H9 (cell line): ENCODE measurements around the gene TCP10L. TPM values are rescaled to one million over a fixed set of nuclear protein-coding genes. Genes with fewer than 3 reads are reported as not detected.

Experiments used
- DNase-seq: peaks from one replicate; pipeline ENCODE4 v3.0.0-alpha.2; 2017
- H2AFZ ChIP-seq: one replicate; pipeline ENCODE4 v1.6.1; 2013; ENCODE audit warnings: mild to moderate bottlenecking, low read length, control low read depth, moderate library complexity
- H2AK5ac ChIP-seq: 2 replicates; pipeline ENCODE4 v1.6.1; 2013; ENCODE audit warnings: low read length, control low read depth, mixed read lengths; ENCODE audit not compliant: insufficient read length
- H2BK120ac ChIP-seq: one replicate; pipeline ENCODE4 v1.6.1; 2013; ENCODE audit warnings: low read depth, mild to moderate bottlenecking, low read length, control low read depth, inconsistent platforms; ENCODE audit not compliant: poor library complexity, severe bottlenecking
- H2BK12ac ChIP-seq: 2 replicates; pipeline ENCODE4 v1.6.1; 2013; ENCODE audit warnings: low read length, control low read depth, mixed read lengths, low read depth; ENCODE audit not compliant: insufficient read length
- H2BK15ac ChIP-seq: 2 replicates; pipeline ENCODE4 v1.6.1; 2013; ENCODE audit warnings: low read depth, low read length, control low read depth
- H2BK20ac ChIP-seq: one replicate; pipeline ENCODE4 v1.6.1; 2013; ENCODE audit warnings: low read depth, mild to moderate bottlenecking, low read length, control low read depth, inconsistent platforms; ENCODE audit not compliant: poor library complexity, severe bottlenecking
- H2BK5ac ChIP-seq: 2 replicates; pipeline ENCODE4 v1.6.1; 2013; ENCODE audit warnings: low read length, control low read depth, mixed read lengths; ENCODE audit not compliant: insufficient read length
- H3K14ac ChIP-seq: 2 replicates; pipeline ENCODE4 v1.6.1; 2013; ENCODE audit warnings: low read length, control low read depth; ENCODE audit not compliant: insufficient read depth
- H3K18ac ChIP-seq: 2 replicates; pipeline ENCODE4 v1.6.1; 2013; ENCODE audit warnings: low read depth, mild to moderate bottlenecking, mixed read lengths, low read length, control low read depth; ENCODE audit not compliant: insufficient read length
- H3K23ac ChIP-seq: 2 replicates; pipeline ENCODE4 v1.6.1; 2013; ENCODE audit warnings: low read length, control low read depth, mixed read lengths, low read depth; ENCODE audit not compliant: insufficient read length
- H3K23me2 ChIP-seq: 2 replicates; pipeline ENCODE4 v1.6.1; 2013; ENCODE audit warnings: low read depth, mild to moderate bottlenecking, mixed read lengths, low read length, control low read depth; ENCODE audit not compliant: insufficient read length, poor library complexity, severe bottlenecking
- H3K27ac ChIP-seq: 2 replicates; pipeline ENCODE4 v1.5.1; 2013; ENCODE audit warnings: low read length, control low read depth, mixed read lengths, low read depth; ENCODE audit not compliant: insufficient read length
- H3K27me3 ChIP-seq: 2 replicates; pipeline ENCODE4 v1.6.1; 2013; ENCODE audit warnings: low read length, control low read depth, inconsistent platforms; ENCODE audit not compliant: insufficient read depth
- H3K4ac ChIP-seq: 2 replicates; pipeline ENCODE4 v1.6.1; 2013; ENCODE audit warnings: low read depth, mild to moderate bottlenecking, control low read depth, inconsistent platforms, low read length, moderate library complexity
- H3K4me1 ChIP-seq: 2 replicates; pipeline ENCODE4 v1.6.1; 2013; ENCODE audit warnings: low read length, control low read depth, inconsistent platforms; ENCODE audit not compliant: insufficient read depth
- H3K4me2 ChIP-seq: 2 replicates; pipeline ENCODE4 v1.6.1; 2013; ENCODE audit warnings: low read length, control low read depth, mixed read lengths; ENCODE audit not compliant: insufficient read length, insufficient read depth
- H3K56ac ChIP-seq: 2 replicates; pipeline ENCODE4 v1.6.1; 2013; ENCODE audit warnings: low read depth, mild to moderate bottlenecking, mixed read lengths, low read length, control low read depth; ENCODE audit not compliant: insufficient read length
- H3K79me1 ChIP-seq: 2 replicates; pipeline ENCODE4 v1.6.1; 2013; ENCODE audit warnings: low read depth, mild to moderate bottlenecking, moderate library complexity, low read length, control low read depth, inconsistent platforms; ENCODE audit not compliant: insufficient read depth, poor library complexity, severe bottlenecking
- H3K79me2 ChIP-seq: 2 replicates; pipeline ENCODE4 v1.6.1; 2013; ENCODE audit warnings: low read length, control low read depth, inconsistent platforms; ENCODE audit not compliant: insufficient read depth
- H3K9ac ChIP-seq: 2 replicates; pipeline ENCODE4 v1.6.1; 2013; ENCODE audit warnings: low read length, control low read depth, mixed read lengths; ENCODE audit not compliant: insufficient read length; ENCODE audit errors: extremely low read depth
- H3K9me3 ChIP-seq: one replicate; pipeline ENCODE4 v1.6.1; 2013; ENCODE audit warnings: low read depth, low read length, inconsistent platforms; ENCODE audit not compliant: control insufficient read depth
- H3T11ph ChIP-seq: one replicate; pipeline ENCODE4 v1.6.1; 2013; ENCODE audit warnings: mild to moderate bottlenecking, low read length, control low read depth, inconsistent platforms
- H4K20me1 ChIP-seq: one replicate; pipeline ENCODE4 v1.6.1; 2013; ENCODE audit not compliant: control insufficient read depth, insufficient read length, insufficient read depth
- H4K5ac ChIP-seq: 2 replicates; pipeline ENCODE4 v1.6.1; 2013; ENCODE audit warnings: low read depth, mild to moderate bottlenecking, mixed read lengths, low read length, control low read depth; ENCODE audit not compliant: insufficient read length
- H4K8ac ChIP-seq: replicated peaks from 2 replicates; pipeline ENCODE4 v1.6.1; 2013; ENCODE audit warnings: low read length, control low read depth, mixed read lengths, low read depth; ENCODE audit not compliant: insufficient read length
- H4K91ac ChIP-seq: 2 replicates; pipeline ENCODE4 v1.6.1; 2013; ENCODE audit warnings: low read depth, mild to moderate bottlenecking, moderate library complexity, mixed read lengths, low read length, control low read depth; ENCODE audit not compliant: insufficient read length
- H3K27ac Mint-ChIP-seq, 3 experiments: 2 replicates in 2 of 3; 3 replicates in 1 of 3; pipeline ENCODE4 v1.8.0; 2020 to 2021; ENCODE audit warnings: mixed read lengths in 3 of 3, mild to moderate bottlenecking in 1 of 3, moderate library complexity in 1 of 3
- H3K27me3 Mint-ChIP-seq: 2 replicates; pipeline ENCODE4 v1.8.0; 2021; ENCODE audit warnings: low read depth, mild to moderate bottlenecking, moderate library complexity, mixed read lengths
- H3K36me3 Mint-ChIP-seq, 3 experiments: 2 replicates in 2 of 3; 3 replicates in 1 of 3; pipeline ENCODE4 v1.8.0; 2020 to 2021; ENCODE audit warnings: low read depth in 3 of 3, mixed read lengths in 3 of 3; ENCODE audit not compliant: insufficient read depth in 1 of 3
- H3K4me1 Mint-ChIP-seq, 2 experiments: 2 replicates each; pipeline ENCODE4 v1.8.0; 2020; ENCODE audit warnings: mixed read lengths in 2 of 2
- H3K4me3 Mint-ChIP-seq, 2 experiments: 2 replicates in 1 of 2; 3 replicates in 1 of 2; pipeline ENCODE4 v1.8.0; 2020 to 2021; ENCODE audit warnings: mild to moderate bottlenecking in 2 of 2, mixed read lengths in 2 of 2, moderate library complexity in 1 of 2
- H3K9me3 Mint-ChIP-seq, 2 experiments: 2 replicates in 1 of 2; 3 replicates in 1 of 2; pipeline ENCODE4 v1.8.0; 2020; ENCODE audit warnings: mild to moderate bottlenecking in 2 of 2, mixed read lengths in 2 of 2, moderate library complexity in 1 of 2
- WGBS: extraction: QIAGEN DNeasy Blood & Tissue Kit; methylation state at CpG from one replicate; pipeline ENCODE4 v1.1.7; 2013; ENCODE audit warnings: missing lambda C conversion rate, low lambda C conversion rate, mixed read lengths; ENCODE audit not compliant: insufficient read length; ENCODE audit errors: extremely low coverage; 5-methylcytosine and 5-hydroxymethylcytosine counted together
- total RNA-seq: library from RNA; stranded (reverse); gene quantifications from 2 replicates; pipeline ENCODE4 v1.2.1, GENCODE V29; 2021
- TF ChIP-seq, protein P1 (sequence below): fragments of 200-600 bp; sonication (generic); conservative IDR thresholded peaks from 3 replicates; pipeline ENCODE4 v1.8.0; 2021; ENCODE audit warnings: antibody characterized with exemption, mild to moderate bottlenecking

The TCP10L gene
- total RNA-seq, 1 experiment from 2014 or later: 5.1 TPM

DNA sequence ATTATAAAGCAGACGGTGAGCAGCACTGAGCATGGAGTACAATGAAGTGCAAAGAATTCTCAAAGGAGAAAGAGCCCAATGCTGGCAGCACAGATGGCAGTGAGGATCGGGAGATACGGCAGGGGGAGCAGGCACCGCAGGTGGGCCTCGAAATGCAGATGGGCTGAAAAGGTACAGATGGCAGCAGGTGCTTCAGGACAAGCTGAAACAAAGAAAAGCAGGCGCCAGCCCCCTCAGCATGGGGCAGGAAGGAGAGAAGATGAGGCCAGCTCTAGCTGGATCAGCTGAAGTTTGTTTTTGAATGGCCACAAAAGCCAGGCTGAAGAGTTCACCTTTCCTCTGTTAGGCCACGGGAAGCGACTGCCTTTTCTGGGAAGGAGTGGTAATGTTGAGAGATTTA is 19.1 kb upstream of the TCP10L start:
- no peak overlapping the region for H4K5ac ChIP-seq
- no peak overlapping the region for H2BK120ac ChIP-seq
- H3K27me3 ChIP-seq: no peaks in the 10 kb centered on the region
- H3K4me1 ChIP-seq: peaks cover 25% of the 10 kb centered on the region
- no peak overlapping the region for H4K8ac ChIP-seq
- DNase-seq: peak; percentile 91
- Mint-ChIP-seq H3K9me3 (no peaks in the 10 kb centered on the region), H3K27me3 (no peaks in the 10 kb centered on the region; the same call in 1 of the 2 replicates), H3K4me3 (peak overlapping the region; percentile 45 to 66), H3K27ac (peak overlapping the region; percentile 84 to 97 (median 88)), H3K4me1 (peaks cover 58 to 61% of the 10 kb centered on the region in 2 experiments), H3K36me3 (peaks cover 54 to 77% (median 67%) of the 10 kb centered on the region in 3 experiments)
- no peak overlapping the region for H3K9ac ChIP-seq
- WGBS: no CpG with 5 or more reads among the region's 8 CpGs
- H3K18ac ChIP-seq: peak overlapping the region; percentile 71
- no peak overlapping the region for H3K56ac ChIP-seq
- H3K79me2 ChIP-seq: no peaks in the 10 kb centered on the region
- no peak overlapping the region for H2AK5ac ChIP-seq
- H2AFZ ChIP-seq: no peak overlapping the region
- no peak overlapping the region for H2BK20ac ChIP-seq
- H3K9me3 ChIP-seq: no peaks in the 10 kb centered on the region
- H3K4ac ChIP-seq: no peak overlapping the region
- H4K20me1 ChIP-seq: no peaks in the 10 kb centered on the region
- peak overlapping the region; percentile 56 for H3K4me2 ChIP-seq
- H3K14ac ChIP-seq: no peak overlapping the region
- no peak overlapping the region for H2BK15ac ChIP-seq
- no peaks in the 10 kb centered on the region for H3K79me1 ChIP-seq
- no peak overlapping the region for H2BK5ac ChIP-seq
- no peak overlapping the region for H3T11ph ChIP-seq
- H3K27ac ChIP-seq: peak overlapping the region; percentile 91
- H3K23me2 ChIP-seq: no peaks in the 10 kb centered on the region
- H3K23ac ChIP-seq: no peak overlapping the region
- H2BK12ac ChIP-seq: no peak overlapping the region
- no peak overlapping the region for H4K91ac ChIP-seq
- TF ChIP-seq, protein P1, sequence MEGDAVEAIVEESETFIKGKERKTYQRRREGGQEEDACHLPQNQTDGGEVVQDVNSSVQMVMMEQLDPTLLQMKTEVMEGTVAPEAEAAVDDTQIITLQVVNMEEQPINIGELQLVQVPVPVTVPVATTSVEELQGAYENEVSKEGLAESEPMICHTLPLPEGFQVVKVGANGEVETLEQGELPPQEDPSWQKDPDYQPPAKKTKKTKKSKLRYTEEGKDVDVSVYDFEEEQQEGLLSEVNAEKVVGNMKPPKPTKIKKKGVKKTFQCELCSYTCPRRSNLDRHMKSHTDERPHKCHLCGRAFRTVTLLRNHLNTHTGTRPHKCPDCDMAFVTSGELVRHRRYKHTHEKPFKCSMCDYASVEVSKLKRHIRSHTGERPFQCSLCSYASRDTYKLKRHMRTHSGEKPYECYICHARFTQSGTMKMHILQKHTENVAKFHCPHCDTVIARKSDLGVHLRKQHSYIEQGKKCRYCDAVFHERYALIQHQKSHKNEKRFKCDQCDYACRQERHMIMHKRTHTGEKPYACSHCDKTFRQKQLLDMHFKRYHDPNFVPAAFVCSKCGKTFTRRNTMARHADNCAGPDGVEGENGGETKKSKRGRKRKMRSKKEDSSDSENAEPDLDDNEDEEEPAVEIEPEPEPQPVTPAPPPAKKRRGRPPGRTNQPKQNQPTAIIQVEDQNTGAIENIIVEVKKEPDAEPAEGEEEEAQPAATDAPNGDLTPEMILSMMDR: no peak
